A673 (cell line): ENCODE data around the gene LRTM1.

ENCODE experiments used
- CTCF ChIP-seq: fragments of 300-800, 200-600 bp; sonication (generic); conservative IDR thresholded peaks from 2 replicates; pipeline ENCODE4 v1.5.1; 2017; ENCODE audit warnings: low read depth, mild to moderate bottlenecking, antibody characterized with exemption, low read length, moderate library complexity, mixed read lengths
- EZH2 ChIP-seq: fragments of 200-600 bp; sonication (generic); IDR thresholded peaks from 2 replicates; pipeline ENCODE4 v1.6.1; 2017; ENCODE audit warnings: borderline replicate concordance, low read depth, mild to moderate bottlenecking, mixed read lengths, antibody characterized with exemption, low read length; ENCODE audit not compliant: poor library complexity, severe bottlenecking

DNA sequence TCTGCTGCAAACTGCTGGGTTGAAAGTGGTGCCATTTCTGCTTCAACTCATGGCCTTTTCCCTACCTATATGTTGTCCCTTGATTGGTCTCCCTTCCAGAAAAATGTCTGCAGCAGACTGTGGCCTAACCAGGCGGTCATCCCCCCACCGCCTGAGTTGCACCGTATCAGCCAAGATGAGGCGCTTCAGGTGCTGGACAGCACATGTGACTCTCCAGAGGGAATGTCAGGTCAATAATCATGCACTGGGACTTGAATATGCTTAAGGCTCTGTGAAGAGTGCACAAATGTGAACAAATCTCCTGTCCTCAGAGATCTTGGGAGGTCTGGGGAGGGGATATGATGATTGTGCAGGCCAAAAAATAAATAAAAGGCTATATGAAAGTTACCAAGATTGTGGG, 32.2 kb downstream of the LRTM1 start:
- TF ChIP-seq CTCF (no peak), EZH2 (no peak)
